ENCODE results near the gene ARHGAP26.
"Not testable (repeated sequence)": the region's sequence is repeated elsewhere in the genome, so short reads cannot be mapped to it uniquely, and the experiment has no call there.

The ARHGAP26 gene

GRCh38 chr5:142957528-142957927 lies 187.4 kb downstream of the ARHGAP26 start:
- DNase-seq (ENCODE audit: low read depth): no peak
- no peak for TF ChIP-seq CTCF (IDR thresholded peaks at IDR 0.05; ENCODE audit: low read depth, low read length, missing control alignments)
- H3K4me3 ChIP-seq (ENCODE audit: low read depth, low read length): no peak overlapping the region

DNA sequence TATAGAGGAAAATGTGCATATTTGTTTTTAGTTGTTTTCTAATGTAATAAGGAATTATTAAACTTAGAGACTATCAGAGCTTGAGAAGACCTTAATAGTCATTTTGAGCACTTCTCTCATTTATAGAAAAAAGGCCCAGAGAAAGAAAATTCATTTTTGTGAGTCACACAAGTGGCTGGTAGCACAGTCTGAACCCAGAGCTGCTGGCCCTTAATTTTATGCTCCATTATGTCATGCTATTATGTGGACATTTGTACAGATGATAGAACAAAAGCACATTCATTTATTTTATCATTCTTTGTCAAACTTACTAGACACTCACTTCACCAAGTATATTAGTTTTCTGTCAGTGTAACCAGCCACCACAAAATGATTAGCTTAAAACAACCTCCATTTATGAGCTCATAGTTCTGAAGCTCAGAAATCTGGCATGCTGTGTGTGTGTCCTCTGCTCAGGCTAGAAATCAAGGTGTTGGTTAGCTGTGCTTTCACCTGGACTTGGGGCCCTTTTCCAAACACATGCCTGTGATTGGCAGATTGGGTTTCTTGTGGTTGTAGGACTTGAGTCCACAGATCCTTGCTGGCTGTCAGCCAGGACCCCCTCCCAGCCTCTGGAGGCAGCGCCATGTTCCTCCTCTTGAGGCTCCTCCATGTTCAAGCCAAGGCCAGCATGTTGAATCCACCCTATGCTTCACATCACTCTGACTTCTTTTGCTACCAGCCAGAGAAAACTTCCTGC lies 188.9 kb downstream of the ARHGAP26 start:
- TF ChIP-seq CTCF (IDR thresholded peaks at IDR 0.05; ENCODE audit: low read depth, low read length, missing control alignments): no peak
- H3K4me3 ChIP-seq (ENCODE audit: low read depth, low read length): no peak overlapping the region
- DNase-seq (ENCODE audit: low read depth): no peak

- DNase-seq (ENCODE audit: low read depth): no peak
- no peak for TF ChIP-seq CTCF (IDR thresholded peaks at IDR 0.05; ENCODE audit: low read depth, low read length, missing control alignments)
- no peak overlapping the region for H3K4me3 ChIP-seq (ENCODE audit: low read depth, low read length)
Observed at GRCh38 chr5:142959683-142960657, 189.8 kb downstream of the ARHGAP26 start.

DNA sequence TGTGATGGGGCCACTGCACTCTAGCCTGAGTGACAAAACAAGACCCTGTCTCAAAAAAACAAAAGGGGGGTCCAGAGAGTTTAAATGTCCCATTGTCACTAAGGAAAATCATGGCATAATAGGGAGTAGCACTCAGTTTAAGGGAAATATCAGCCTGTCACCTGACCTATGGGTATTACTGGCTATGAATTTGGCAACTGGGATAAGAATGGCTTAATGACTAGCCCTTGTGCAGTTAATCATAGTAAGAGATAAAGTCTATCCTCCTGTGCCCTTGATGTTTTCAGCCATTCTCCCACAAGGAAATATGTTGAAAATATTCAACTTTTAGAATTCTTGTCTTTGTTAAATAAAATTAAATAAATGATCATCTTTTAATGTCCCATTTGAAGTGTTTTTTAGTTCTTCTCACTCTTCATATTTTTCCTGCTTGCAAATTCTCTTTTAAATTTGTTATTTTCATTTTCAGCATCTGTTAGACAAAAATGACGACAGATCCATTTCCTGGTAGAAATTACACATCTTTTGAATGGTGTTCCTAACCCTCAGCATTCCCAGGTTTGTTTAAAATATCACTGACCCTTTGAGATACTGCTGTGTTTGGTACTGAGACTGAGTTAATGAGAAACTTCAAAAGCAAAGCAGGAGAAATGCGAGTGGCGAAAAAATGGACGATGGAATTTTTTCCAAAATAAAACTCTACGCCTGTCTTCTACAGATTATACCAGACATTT lies 191.4 kb downstream of the ARHGAP26 start:
- no peak for TF ChIP-seq CTCF (IDR thresholded peaks at IDR 0.05; ENCODE audit: low read depth, low read length, missing control alignments)
- no peak overlapping the region for H3K4me3 ChIP-seq (ENCODE audit: low read depth, low read length)
- DNase-seq (ENCODE audit: low read depth): no peak

GRCh38 chr5:142962174-142962533 lies 192.0 kb downstream of the ARHGAP26 start:
- TF ChIP-seq CTCF (IDR thresholded peaks at IDR 0.05; ENCODE audit: low read depth, low read length, missing control alignments): no peak
- DNase-seq (ENCODE audit: low read depth): no peak
- H3K4me3 ChIP-seq (ENCODE audit: low read depth, low read length): no peak overlapping the region

DNA sequence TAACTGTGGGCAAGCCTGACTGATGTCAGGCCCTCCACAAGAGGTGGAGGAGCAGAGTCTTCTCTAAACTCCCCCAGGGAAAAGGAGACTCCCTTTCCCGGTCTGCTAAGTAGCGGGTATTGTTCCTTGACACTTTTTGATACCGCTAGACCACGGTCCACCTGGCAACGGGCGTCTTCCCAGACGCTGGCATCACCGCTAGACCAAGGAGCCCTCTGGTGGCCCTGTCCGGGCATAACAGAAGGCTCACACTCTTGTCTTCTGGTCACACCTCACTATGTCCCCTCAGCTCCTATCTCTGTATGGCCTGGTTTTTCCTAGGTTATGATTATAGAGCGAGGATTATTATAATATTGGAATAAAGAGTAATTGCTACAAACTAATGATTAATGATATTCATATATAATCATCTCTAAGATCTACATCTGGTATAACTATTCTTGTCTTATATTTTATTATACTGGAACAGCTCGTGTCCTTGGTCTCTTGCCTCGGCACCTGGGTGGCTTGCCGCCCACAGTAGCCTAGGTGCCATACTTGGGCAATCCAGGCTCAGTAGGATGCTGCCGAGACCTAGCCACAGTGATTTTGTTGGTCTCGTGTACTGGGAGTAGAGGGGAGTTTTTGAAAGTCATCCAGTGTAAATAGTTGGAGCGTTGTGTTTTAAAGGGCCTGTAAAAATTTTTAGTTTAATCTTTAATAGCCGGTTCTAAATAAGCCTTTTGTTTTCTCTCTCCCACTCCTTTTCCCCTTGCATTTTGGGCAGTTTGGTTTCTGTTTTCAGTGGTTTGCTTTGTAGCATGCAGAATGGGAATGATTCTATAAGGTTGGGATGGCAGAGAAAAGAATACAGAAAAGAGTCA lies 195.3 kb downstream of the ARHGAP26 start:
- not testable (repeated sequence) for DNase-seq (ENCODE audit: low read depth); H3K4me3 ChIP-seq (ENCODE audit: low read depth, low read length)
- TF ChIP-seq CTCF (IDR thresholded peaks at IDR 0.05; ENCODE audit: low read depth, low read length, missing control alignments): peak; percentile 12
